HG02852 (cell line): Measurements from ENCODE around the gene ACSS1.

Experiments
- ATAC-seq: cut with Tn5 transposase; IDR thresholded peaks from one replicate; pipeline ENCODE4 v1.9.1; 2021; ENCODE audit warnings: mild to moderate bottlenecking, moderate library complexity; ENCODE audit not compliant: unreplicated experiment

The ACSS1 gene

DNA sequence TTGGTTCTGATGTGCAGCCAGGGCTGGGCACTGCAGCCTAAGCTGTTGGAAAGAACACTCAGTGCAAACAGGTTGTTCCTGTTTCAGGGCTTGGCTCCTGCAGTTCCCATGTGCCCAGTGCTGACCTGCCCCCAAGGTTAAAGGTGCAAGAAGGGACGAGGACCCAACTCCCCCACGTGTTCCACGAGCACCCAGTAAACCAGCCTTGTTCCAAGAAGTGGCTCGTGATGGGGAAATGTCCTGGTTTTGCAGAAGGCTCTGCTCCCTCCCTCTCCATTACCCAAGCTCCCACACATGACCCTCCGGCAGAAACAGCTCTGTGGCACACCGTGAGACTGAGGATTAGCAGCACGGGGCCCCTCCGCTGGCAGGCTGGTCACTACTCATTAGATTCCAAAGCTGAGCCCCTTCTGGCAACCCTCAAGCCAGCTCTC, 9.4 kb downstream of the ACSS1 start:
- ATAC-seq = no peak

DNA sequence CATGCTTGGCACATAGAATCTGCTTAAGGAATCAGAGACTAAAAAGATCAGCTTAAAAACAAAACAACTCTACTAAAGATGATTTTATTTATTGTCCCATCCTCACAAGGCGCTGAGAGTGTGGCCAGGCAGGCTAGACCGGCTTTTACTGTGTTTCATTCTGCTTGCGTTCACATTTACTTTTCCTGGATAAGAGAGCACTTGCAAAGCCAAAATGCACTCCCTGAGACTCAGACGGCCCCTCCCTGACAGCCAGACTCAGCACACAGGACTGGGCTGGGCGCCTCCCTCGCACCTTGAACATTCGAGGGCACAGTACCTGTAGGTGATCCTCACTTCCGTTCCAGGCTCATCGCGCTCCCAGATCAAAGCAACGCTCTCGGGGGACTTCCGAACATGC, 10.2 kb downstream of the ACSS1 start:
- no peak for ATAC-seq

DNA sequence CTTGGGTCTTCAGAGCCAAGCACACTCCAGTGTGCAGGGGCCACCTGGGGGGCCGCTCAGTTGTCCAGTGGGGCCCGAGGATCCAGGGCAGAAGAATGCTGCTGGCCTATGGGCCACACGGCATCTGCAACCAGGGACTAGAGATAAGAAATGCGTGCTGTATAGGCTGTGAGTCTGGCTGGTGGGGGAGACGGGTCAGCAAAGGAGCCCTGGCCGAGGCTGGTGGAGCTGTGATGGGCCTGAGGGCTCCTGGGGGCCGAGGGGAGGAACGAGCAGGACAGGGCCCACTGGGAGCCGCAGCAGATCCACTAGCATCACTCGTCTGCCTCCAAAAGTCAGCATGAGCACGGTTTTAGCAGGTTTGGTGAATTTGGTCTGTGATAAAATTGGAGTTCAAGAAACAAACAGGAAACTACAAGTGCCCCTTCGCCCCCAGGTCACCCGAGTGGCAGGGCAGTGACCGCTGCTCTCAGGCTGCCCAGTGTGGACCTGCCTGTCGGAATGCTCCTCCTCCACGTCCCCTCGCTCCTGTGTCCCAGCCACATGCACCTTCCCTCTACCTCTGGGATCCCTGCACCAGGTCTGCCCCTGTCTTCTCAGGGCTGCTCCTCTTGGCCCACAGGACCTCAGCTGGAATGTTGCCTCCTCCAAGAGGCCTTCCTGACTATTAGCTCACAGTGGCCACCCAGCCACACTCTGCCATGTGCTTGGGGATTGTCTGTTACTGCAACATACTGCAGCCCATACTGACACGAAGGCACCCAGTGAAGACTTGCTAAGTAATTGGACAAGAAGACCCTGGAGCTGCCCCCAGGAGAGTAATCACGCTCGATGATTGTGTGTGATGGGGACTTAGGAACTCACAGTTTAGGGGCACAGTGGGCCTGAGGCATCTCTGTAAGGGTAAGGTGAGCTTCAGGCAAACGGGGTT, 10.9 kb downstream of the ACSS1 start:
- no peak for ATAC-seq

DNA sequence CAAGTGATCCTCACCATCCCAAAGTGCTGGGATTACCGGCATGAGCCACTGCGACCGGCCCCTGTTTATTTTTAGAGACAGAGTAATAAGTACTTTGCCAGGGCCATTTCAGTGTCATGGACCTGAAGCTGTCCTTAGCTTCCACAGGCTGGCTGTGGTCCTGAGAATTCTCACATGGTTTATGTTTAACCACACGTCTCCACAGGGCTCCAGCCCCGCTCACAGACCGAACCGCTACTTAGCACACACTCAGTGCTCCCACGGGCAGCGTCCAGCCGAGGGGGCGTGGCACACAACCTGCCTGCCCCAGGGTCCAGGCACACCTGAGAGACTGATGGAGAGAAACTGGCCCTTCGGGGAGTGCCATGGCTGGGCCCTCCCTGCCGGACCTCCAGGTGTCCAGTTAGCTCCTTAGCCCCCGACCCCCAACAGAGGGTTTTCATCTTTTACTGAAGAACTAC, 11.7 kb downstream of the ACSS1 start:
- ATAC-seq = no peak

DNA sequence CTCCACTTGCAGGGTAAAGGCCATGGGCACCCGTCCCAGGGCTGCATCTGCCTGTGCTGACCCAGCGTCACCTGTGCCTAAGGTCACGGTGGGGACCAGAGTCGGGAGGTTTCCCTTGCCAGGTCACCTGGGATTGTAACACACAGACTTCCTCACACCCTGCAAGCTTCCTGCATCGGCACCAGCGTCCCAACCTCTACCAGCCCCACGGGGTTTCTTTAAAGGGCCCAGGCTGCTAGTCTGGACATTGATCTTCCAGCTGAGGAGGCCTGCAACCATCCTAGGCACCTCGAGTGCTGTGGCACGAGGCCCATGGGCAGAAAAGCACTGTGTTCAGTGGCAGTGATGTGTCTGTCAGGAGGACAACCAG, 12.6 kb downstream of the ACSS1 start:
- ATAC-seq = no peak

DNA sequence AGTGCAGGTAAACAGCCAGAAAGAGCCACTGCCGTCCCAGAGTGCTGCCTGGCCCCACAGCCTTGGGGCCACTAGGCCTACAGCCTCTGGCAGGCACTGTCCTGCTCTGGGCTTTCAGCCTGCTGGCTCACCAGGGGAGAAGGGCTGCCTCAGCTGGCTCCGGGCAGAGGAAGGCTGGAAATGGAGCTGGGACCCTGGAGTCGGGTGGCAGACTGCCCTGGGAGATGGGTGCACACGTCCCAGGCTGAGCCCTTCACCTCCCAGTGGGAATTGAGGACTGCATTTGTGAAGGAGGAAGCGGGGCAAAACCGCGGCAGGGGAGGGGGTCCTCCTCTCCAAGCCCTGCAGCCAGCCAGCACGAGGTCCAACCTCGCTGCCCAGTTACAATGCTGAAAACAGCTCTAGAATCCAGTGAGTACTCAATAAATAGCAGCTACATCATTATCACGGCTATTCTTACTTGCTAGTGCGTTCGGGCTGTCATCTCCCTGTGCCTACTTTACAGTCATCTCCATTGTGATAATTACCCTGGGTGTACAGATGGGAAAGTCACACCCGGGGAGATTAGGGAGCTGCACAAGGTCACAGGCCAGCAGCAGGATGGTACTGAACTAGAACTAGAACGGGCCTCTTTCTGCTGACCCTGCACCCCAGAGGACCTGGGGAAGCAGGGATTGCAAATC, 13.1 kb downstream of the ACSS1 start:
- no peak for ATAC-seq

DNA sequence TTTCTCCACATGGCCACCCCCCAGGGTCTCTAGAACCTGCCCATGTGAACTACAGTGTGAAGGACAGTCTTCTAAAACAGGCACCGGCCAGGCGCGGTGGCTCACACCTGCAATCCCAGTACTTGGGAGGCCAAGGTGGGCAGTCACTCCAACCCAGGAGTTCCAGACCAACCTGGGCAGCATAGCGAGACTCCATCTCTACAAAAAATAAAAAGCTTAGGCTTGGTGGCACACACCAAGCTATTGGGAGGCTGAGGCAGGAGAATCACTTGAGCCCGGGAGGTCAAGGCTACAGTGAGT, 13.7 kb downstream of the ACSS1 start:
- no peak for ATAC-seq

DNA sequence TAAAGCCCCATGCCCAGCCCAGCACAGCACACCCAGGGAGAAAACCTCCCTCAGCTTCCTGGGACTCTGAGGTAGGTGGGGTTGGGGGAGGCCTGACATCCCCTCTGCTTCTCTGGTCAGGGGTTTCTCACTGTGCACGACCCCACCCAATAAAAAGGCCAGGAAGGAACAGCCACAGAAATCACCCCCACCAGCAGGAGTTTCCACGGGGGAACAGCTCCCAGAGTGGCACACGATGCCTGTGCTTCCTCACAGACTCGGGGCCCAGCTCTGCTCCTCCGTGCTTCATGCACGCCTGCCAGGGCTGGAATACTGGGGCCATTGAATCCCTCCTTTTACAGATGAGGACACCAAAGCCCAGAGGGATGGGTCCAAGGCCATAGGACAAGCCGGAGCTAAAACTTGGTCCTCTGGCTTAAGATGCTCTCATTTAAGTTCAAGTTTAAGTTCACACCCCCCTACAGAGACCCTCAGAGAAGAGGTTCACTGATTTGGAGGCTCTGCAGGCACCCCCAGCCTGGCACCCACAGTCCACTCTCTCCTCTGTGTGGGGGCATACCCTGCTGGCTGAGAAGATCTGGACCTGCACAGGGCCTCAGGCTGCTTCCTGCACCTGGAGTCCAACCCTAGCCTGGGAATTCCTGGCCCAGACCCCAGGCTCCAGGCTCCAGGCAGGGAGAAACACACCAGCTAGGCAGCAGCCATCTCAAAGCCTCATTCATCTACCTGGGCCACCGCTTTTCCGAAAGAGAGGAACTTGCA, 14.3 kb downstream of the ACSS1 start:
- no peak for ATAC-seq

DNA sequence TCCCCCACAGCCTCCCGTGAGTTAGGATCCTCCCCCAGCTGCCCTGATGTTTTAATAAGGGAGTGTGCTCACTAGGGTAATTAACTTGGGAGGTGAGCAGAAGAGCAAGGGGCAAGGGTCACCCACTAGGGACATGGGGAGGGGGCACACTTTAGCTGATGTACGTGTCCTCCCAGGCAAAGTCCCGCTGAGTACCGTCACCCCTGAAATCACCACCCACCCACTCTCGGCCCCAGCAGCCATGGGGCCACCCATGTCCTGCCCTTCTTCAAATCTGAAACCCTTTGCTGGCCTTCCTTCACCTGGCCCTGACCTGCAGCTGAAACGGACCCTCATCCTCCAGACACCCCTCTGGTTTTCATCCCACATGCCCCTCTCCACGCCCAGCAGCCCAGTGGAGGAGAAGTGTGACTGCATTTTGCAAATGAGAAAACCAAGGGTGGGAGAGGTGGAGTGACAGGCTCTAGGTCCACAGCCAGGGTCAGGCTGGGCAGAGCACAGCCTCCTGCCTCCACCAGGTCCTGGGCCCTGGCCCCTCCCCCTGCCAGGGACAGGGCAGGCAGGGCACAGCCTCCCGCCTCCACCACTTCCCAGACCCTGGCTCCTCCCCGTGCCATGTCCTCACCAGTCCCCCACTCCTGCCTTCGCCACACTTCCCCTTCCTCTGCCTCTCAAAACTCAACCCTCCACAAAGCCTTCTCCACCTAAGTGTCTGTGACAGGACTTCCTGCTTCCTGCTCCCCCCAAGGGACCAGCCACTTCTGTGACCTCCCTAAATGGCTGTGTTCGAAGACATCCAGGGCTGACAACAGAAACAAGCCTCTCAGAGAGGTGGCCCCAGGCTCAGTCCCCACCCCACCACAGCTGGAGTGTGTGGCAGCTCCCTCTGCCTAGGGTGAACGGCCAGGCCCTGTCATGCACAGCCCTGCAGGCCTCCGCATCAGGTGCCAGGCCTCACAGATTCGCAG, 15.1 kb downstream of the ACSS1 start:
- ATAC-seq = peak; percentile 89

DNA sequence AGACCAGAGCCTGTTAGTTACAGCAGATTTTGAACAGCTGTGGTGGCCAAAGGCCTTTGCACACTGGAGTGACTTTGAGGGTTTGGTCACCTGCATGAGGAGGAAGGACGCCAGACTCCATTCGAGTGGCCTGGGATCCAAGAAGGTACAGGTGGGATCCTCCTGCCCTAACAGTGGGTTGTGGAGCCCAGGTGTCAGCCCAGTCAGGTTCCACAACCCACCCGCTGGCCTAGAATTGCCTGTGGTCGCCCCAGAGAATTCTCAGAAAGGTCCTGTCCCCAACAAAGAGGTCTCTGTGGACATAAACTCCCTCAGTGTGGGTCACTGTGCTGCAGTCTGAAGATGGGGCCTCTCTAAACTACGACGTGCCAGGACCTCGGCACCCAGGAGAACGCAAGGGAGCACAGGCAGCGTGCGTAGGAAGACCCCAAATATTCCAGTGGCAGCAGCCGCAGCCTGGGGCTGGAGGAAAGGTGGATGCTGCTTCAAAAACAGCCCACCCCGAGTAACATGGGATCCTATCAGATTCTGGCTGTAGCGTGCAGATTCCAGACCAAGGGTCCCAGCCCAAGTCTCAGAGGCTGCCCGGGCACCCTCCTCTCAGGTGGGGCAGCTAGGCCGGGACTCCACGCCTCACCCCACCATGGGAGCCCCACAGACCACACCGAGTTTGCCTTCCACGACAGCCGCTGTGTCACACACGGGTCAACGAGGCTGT, 16.0 kb downstream of the ACSS1 start:
- no peak for ATAC-seq

DNA sequence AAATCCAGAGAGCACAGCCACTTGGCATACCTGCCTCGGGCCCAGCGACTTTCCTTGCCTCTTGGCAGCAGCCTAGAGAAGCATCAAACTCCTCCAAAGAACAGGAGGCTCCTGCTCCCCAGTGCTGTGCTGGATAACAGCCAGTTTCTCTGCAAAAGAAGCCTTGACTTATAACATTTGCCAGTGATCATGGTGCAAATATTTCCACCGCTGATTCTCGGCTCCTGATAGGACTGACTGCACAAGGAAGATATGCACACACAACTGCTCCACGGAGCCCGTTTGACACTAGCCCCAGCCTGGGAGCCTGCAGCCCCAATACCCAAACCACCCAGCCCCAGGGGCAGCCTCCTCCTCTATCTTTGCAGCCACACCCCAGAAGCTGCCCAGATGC, 17.5 kb downstream of the ACSS1 start:
- no peak for ATAC-seq

DNA sequence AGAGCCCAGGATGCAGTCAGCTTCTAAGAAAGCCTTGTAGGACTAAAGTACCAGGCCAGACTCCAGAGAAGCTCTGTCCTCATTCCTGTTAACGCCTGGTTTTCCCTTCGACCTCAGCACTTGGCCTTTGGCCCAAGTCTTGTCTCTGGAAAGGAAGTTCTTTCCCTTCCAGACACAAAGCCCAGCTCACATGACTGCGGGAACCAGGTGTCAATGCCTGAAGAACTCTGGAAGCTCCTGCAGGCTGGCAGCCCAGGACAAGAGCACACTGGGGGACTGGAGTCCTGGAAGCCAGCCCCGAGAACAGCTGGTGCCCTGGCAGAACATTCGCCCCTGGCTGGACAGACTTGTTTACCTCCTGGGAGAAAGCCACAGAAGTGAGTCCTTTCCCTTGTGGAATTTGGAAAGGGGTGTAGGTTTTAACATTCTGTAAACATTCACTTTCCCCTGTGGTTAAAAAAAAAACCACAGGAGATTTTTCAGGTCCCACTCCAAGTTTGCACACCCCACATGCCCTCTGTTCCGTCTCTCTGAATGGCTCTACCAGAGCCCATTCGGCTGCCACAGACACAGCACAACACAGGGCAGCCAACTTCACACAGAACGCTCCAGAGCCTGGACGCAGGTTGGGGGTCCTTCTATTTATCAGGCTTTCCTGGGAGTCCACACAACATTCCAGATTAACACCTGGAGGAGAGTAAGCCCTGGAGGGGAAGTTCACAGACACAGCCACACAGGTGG, 18.1 kb downstream of the ACSS1 start:
- ATAC-seq = no peak

DNA sequence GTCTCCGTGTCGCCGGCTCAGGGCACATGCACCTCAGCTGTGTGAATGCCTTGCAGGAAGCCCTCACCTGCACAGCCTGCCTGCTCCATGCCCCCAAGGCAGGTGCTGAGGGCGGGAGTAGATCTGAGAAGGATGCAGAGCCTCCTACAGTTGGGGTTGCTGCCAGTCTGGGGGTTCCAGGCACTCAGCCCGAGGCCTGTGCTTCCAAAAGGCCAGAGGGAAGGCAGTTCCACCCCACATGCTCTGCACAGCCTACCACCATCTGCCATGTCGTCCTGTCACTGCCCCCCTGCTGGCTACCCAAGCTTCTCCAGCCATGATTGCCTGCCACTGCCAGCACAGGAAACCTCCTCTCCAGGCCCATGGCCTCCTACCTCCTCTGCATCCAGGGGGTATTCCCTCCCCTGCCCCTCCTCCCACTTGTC, 19.3 kb downstream of the ACSS1 start:
- no peak for ATAC-seq

DNA sequence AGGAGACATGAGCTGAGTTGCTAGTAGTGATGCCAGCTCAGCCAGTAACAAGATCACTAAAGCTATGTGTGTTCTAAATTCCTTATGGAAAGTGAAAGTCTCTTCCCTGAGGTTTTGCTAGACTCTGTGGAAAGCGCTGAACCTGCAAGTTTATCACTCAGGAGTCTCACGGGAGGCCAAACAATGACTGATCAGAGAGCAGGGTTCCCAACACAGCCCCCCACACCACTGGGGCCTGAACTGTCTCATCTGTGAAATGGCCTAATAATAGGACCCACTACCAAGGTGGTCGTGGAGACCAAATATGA, 19.9 kb downstream of the ACSS1 start:
- no peak for ATAC-seq

DNA sequence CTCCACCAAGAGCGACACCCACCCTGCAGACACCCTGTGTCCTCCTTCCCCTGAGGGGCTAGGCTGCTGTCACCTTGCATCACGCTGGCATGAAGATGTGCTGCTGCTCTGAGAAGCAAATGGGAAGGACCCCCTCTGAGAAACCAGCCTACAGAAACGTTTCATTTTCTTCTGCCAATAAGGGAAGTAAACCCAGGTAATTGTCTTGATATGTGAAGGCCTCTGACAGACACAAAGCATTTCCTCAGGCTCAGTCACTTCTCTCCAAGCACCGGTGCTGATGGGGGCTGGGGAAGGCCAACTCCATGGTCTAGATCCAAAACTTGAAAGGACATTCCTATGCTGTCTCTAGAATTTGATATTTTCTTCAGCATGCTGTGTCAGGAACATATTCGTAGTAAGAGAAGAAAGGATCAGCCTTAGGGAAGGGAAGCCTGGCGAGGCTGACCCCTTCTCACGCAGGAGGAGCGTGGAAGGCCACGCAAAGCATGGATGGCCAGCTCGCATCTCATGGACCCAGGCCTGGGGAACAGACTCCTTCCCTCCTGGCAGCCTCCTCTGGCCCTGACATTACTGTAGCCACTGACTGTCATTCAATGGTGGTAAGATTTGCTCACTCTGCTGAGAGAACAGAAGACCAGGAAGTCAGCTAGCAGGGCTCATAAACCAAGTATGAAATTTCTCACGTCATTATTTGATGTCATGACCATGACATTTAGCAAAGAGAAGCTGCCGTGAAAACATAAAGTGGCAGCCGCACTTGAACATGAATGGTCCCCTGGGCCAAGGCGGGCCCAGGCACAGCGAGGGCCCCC, 20.4 kb downstream of the ACSS1 start:
- ATAC-seq = no peak

DNA sequence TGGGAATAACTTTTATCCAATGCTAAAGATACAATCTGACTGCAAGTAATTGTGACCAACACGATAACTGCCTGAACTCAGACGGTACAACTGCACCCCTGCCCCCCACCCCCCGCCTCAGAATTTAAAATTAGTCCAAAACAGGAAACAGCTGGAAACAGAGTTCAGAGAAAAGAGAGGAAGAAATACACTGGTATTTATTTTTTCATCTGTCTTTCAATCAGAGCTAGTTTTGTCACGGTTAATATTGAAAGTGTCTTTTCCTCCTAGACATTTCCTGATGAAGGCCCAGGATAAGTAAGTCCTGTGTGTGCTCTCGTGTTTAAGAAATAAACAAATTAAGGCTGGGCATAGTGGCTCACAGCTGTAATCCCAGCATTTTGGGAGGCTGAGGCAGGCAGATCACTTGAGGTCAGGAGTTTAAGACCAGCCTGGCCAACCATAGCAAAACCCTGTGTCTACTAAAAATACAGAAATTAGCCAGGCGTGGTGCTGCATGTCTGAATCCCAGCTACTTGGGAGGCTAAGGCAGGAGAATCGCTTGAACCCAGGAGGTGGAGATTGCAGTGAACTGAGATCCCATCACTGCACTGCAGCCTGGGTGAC, 21.5 kb downstream of the ACSS1 start:
- peak; percentile 19 for ATAC-seq

DNA sequence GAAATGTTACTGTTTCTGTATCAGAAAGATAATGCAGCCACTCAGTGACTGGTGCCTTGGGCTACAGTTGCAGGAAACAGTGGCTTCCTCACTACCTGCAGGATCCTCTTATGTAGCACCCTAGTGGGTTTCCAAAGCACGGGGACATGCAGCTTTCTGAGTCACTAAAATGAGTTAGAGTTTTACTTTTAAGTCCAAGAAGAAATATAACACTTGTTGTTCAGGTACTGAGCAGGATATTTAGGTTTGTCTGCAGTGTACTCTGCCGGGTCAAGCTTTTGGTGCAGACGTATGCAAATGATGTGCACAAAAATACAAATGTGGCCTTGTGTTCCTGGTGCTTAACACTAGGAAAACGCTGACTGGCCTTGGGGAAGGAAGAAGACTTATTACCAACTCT, 22.0 kb downstream of the ACSS1 start:
- peak; percentile 46 for ATAC-seq

DNA sequence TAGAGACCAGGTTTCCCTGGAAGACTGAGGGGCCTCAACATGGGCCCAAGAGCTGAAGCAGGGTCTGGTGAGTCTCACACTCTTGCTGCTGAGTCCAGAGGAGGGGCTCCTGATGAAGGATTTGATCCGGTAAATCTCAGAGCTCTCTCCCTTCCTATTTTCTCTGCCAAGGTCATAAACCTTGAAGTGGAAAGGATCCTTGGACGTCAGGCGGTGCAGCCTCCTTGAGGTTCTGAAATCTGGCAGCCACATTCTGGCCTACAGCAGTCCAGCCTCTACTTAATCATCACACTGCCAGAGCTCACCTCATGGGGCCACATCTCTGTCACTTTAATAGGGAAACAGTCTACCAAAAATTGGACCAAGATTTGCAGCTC, 24.0 kb downstream of the ACSS1 start:
- no peak for ATAC-seq
